ENCODE measurements around the gene CD80.
"Not testable (repeated sequence)": the region's sequence is repeated elsewhere in the genome, so short reads cannot be mapped to it uniquely, and the experiment has no call there.

Gene CD80

GRCh38 chr3:119580067-119580760, 20.8 kb upstream of the CD80 start:
- Histone ChIP-seq H3K4me3 (ENCODE audit: insufficient read length, low read depth) (peak overlapping the region; percentile 71), H3K4me1 (ENCODE audit: insufficient read depth, insufficient read length) (no peaks in the 10 kb centered on the region), H3K9ac (ENCODE audit: insufficient read length, low read depth) (peak overlapping the region; percentile 92), H3K9me3 (ENCODE audit: insufficient read depth, low read length) (no peaks in the 10 kb centered on the region), H3K36me3 (ENCODE audit: insufficient read depth, insufficient read length, low read length) (no peaks in the 10 kb centered on the region), H3K27me3 (ENCODE audit: insufficient read depth, insufficient read length) (peaks cover 13% of the 10 kb centered on the region)
- TF ChIP-seq ZNF274 (IDR thresholded peaks at IDR 0.05; ENCODE audit: low read depth, low read length), result no peak
- no peak for TF ChIP-seq YY1 (IDR thresholded peaks at IDR 0.05; ENCODE audit: insufficient read depth, insufficient read length)
- no peak for TF ChIP-seq SUZ12 (IDR thresholded peaks at IDR 0.05; ENCODE audit: extremely low read depth, insufficient read depth, insufficient read length)
- DNase-seq (ENCODE audit: low read depth, low spot score), result no peak

GRCh38 chr3:119579366-119580066, 20.1 kb upstream of the CD80 start, which contains the start of gene ADPRH:
ADPRH (plus strand) TSS chr3:119579492; CDS start chr3:119582170, 2,678 bp downstream.
- peaks cover 13% of the 10 kb centered on the region for H3K27me3 ChIP-seq (ENCODE audit: insufficient read depth, insufficient read length)
- no peaks in the 10 kb centered on the region for H3K36me3 ChIP-seq (ENCODE audit: insufficient read depth, insufficient read length, low read length)
- peak; percentile 60 for DNase-seq (ENCODE audit: low read depth, low spot score)
- TF ChIP-seq SUZ12 (IDR thresholded peaks at IDR 0.05; ENCODE audit: extremely low read depth, insufficient read depth, insufficient read length), result no peak
- TF ChIP-seq ZNF274 (IDR thresholded peaks at IDR 0.05; ENCODE audit: low read depth, low read length), result no peak
- no peak for TF ChIP-seq YY1 (IDR thresholded peaks at IDR 0.05; ENCODE audit: insufficient read depth, insufficient read length)
- H3K9me3 ChIP-seq (ENCODE audit: insufficient read depth, low read length), result no peaks in the 10 kb centered on the region
- no peaks in the 10 kb centered on the region for H3K4me1 ChIP-seq (ENCODE audit: insufficient read depth, insufficient read length)
- peak within 1 kb of the TSS; percentile 92 for H3K9ac ChIP-seq (ENCODE audit: insufficient read length, low read depth)
- peak within 1 kb of the TSS; percentile 71 for H3K4me3 ChIP-seq (ENCODE audit: insufficient read length, low read depth)

- Histone ChIP-seq H3K9ac (ENCODE audit: insufficient read length, low read depth) (no peak overlapping the region), H3K4me1 (ENCODE audit: insufficient read depth, insufficient read length) (no peaks in the 10 kb centered on the region), H3K9me3 (ENCODE audit: insufficient read depth, low read length) (no peaks in the 10 kb centered on the region), H3K36me3 (ENCODE audit: insufficient read depth, insufficient read length, low read length) (no peaks in the 10 kb centered on the region), H3K27me3 (ENCODE audit: insufficient read depth, insufficient read length) (peaks cover 13% of the 10 kb centered on the region), H3K4me3 (ENCODE audit: insufficient read length, low read depth) (no peak overlapping the region)
- TF ChIP-seq YY1 (IDR thresholded peaks at IDR 0.05; ENCODE audit: insufficient read depth, insufficient read length) (no peak), ZNF274 (IDR thresholded peaks at IDR 0.05; ENCODE audit: low read depth, low read length) (no peak), SUZ12 (IDR thresholded peaks at IDR 0.05; ENCODE audit: extremely low read depth, insufficient read depth, insufficient read length) (no peak)
- DNase-seq (ENCODE audit: low read depth, low spot score), result no peak
Observed at GRCh38 chr3:119575507-119575906, 16.1 kb upstream of the CD80 start.

GRCh38 chr3:119571688-119572087, 12.3 kb upstream of the CD80 start:
- Histone ChIP-seq H3K27me3 (ENCODE audit: insufficient read depth, insufficient read length) (no peaks in the 10 kb centered on the region), H3K4me1 (ENCODE audit: insufficient read depth, insufficient read length) (no peaks in the 10 kb centered on the region), H3K36me3 (ENCODE audit: insufficient read depth, insufficient read length, low read length) (no peaks in the 10 kb centered on the region), H3K9ac (ENCODE audit: insufficient read length, low read depth) (no peak overlapping the region), H3K9me3 (ENCODE audit: insufficient read depth, low read length) (no peaks in the 10 kb centered on the region), H3K4me3 (ENCODE audit: insufficient read length, low read depth) (no peak overlapping the region)
- TF ChIP-seq ZNF274 (IDR thresholded peaks at IDR 0.05; ENCODE audit: low read depth, low read length) (no peak), SUZ12 (IDR thresholded peaks at IDR 0.05; ENCODE audit: extremely low read depth, insufficient read depth, insufficient read length) (no peak), YY1 (IDR thresholded peaks at IDR 0.05; ENCODE audit: insufficient read depth, insufficient read length) (no peak)
- no peak for DNase-seq (ENCODE audit: low read depth, low spot score)

- no peak for DNase-seq (ENCODE audit: low read depth, low spot score)
- Histone ChIP-seq H3K9me3 (ENCODE audit: insufficient read depth, low read length) (no peaks in the 10 kb centered on the region), H3K4me3 (ENCODE audit: insufficient read length, low read depth) (no peak overlapping the region), H3K4me1 (ENCODE audit: insufficient read depth, insufficient read length) (no peaks in the 10 kb centered on the region), H3K27me3 (ENCODE audit: insufficient read depth, insufficient read length) (no peaks in the 10 kb centered on the region), H3K36me3 (ENCODE audit: insufficient read depth, insufficient read length, low read length) (no peaks in the 10 kb centered on the region), H3K9ac (ENCODE audit: insufficient read length, low read depth) (no peak overlapping the region)
- TF ChIP-seq SUZ12 (IDR thresholded peaks at IDR 0.05; ENCODE audit: extremely low read depth, insufficient read depth, insufficient read length) (no peak), ZNF274 (IDR thresholded peaks at IDR 0.05; ENCODE audit: low read depth, low read length) (no peak), YY1 (IDR thresholded peaks at IDR 0.05; ENCODE audit: insufficient read depth, insufficient read length) (no peak)
Observed at GRCh38 chr3:119571230-119571629, 11.8 kb upstream of the CD80 start.

GRCh38 chr3:119570229-119570628, 10.8 kb upstream of the CD80 start:
- TF ChIP-seq YY1 (IDR thresholded peaks at IDR 0.05; ENCODE audit: insufficient read depth, insufficient read length), result no peak
- no peak for TF ChIP-seq ZNF274 (IDR thresholded peaks at IDR 0.05; ENCODE audit: low read depth, low read length)
- no peak for TF ChIP-seq SUZ12 (IDR thresholded peaks at IDR 0.05; ENCODE audit: extremely low read depth, insufficient read depth, insufficient read length)
- DNase-seq (ENCODE audit: low read depth, low spot score), result no peak
- Histone ChIP-seq H3K9ac (ENCODE audit: insufficient read length, low read depth) (no peak overlapping the region), H3K27me3 (ENCODE audit: insufficient read depth, insufficient read length) (no peaks in the 10 kb centered on the region), H3K4me1 (ENCODE audit: insufficient read depth, insufficient read length) (no peaks in the 10 kb centered on the region), H3K36me3 (ENCODE audit: insufficient read depth, insufficient read length, low read length) (no peaks in the 10 kb centered on the region), H3K9me3 (ENCODE audit: insufficient read depth, low read length) (no peaks in the 10 kb centered on the region), H3K4me3 (ENCODE audit: insufficient read length, low read depth) (no peak overlapping the region)

- Histone ChIP-seq H3K36me3 (ENCODE audit: insufficient read depth, insufficient read length, low read length) (no peaks in the 10 kb centered on the region), H3K9me3 (ENCODE audit: insufficient read depth, low read length) (no peaks in the 10 kb centered on the region), H3K27me3 (ENCODE audit: insufficient read depth, insufficient read length) (no peaks in the 10 kb centered on the region), H3K9ac (ENCODE audit: insufficient read length, low read depth) (no peak overlapping the region), H3K4me3 (ENCODE audit: insufficient read length, low read depth) (no peak overlapping the region), H3K4me1 (ENCODE audit: insufficient read depth, insufficient read length) (no peaks in the 10 kb centered on the region)
- TF ChIP-seq SUZ12 (IDR thresholded peaks at IDR 0.05; ENCODE audit: extremely low read depth, insufficient read depth, insufficient read length) (no peak), YY1 (IDR thresholded peaks at IDR 0.05; ENCODE audit: insufficient read depth, insufficient read length) (no peak), ZNF274 (IDR thresholded peaks at IDR 0.05; ENCODE audit: low read depth, low read length) (no peak)
- DNase-seq (ENCODE audit: low read depth, low spot score), result no peak
Observed at GRCh38 chr3:119569156-119569555, 9.7 kb upstream of the CD80 start.

GRCh38 chr3:119563334-119563733, 3.9 kb upstream of the CD80 start:
- H3K4me1 ChIP-seq (ENCODE audit: insufficient read depth, insufficient read length); H3K9me3 ChIP-seq (ENCODE audit: insufficient read depth, low read length); H3K27me3 ChIP-seq (ENCODE audit: insufficient read depth, insufficient read length): not testable (repeated sequence)

More at GRCh38 chr3:119563334-119563733, 3.9 kb upstream of the CD80 start:
- not testable (repeated sequence) for DNase-seq (ENCODE audit: low read depth, low spot score); H3K4me3 ChIP-seq (ENCODE audit: insufficient read length, low read depth); H3K9ac ChIP-seq (ENCODE audit: insufficient read length, low read depth); H3K36me3 ChIP-seq (ENCODE audit: insufficient read depth, insufficient read length, low read length)

All from NT2/D1 (cell line).